GM18526 (cell line): ENCODE measurements around the gene PRRT1B.
A peak's percentile ranks its signal among the peaks of the same experiment; 100 is the strongest.

Experiments used
- POLR2A ChIP-seq: IDR thresholded peaks from 3 replicates; pipeline ENCODE4 v1.6.1; 2011; ENCODE audit not compliant: insufficient read length; ENCODE audit errors: extremely low read depth

Gene PRRT1B

DNA sequence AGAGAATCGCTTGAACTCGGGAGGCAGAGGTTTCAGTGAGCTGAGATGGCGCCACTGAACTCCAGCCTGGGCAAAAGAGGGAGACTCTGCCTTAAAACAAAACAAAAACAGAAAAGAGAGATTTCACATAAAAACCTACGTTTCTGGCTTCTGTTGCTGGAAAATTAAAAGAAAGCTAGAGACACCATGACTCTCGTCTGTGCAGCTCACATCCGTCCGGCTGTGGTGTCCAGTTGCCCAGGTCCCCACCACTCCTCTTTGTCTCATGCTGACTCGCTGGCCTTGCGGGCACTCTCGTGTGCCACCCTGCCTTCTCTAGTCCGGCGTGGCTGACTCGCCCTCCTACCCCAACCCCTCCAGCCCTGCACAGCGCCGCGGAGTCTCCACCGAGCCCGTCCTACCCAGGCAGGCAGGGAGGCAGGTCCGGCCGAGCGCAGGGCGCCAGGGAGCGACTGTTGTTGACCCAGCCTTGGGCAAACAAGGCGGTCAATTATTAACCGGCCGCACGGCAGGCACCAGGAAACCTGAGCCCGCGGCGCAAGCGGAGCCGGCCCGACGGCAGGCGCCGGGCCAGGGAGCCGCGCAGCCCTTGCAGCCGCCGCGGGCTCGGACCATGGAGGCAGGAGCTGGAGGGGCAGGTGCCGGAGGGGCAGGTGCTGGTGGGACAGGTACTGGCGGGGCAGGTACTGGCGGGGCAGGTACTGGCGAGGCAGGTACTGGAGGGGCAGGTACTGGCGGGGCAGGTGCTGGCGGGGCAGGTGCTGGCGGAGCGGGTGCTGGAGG, at the start of gene PRRT1B:
TSS of gene PRRT1B (plus strand) at position 521 of the 783 bp plus-strand sequence. CDS start at position 614, 93 bp downstream.
- TF ChIP-seq POLR2A: no peak

DNA sequence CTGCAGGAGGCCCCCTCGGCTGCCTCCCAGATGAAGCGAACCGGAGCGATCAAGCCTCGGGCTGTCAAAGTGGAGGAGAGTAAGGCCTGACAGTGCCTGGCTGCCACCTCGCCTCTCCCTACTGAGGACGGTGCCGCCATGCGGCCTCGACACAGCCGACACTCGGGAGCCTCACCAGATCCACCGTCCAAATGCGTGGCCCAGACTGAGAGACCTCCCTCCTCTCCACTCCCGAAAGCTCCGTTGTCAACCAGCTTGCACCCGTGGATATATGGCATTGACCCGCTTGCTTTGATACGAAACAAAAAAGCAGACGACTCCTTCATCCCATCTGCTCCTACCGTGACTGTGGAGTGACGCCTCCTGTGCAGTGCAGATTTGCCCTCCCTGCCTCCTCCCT, 49.5 kb upstream of the PRRT1B start:
- TF ChIP-seq POLR2A: no peak

DNA sequence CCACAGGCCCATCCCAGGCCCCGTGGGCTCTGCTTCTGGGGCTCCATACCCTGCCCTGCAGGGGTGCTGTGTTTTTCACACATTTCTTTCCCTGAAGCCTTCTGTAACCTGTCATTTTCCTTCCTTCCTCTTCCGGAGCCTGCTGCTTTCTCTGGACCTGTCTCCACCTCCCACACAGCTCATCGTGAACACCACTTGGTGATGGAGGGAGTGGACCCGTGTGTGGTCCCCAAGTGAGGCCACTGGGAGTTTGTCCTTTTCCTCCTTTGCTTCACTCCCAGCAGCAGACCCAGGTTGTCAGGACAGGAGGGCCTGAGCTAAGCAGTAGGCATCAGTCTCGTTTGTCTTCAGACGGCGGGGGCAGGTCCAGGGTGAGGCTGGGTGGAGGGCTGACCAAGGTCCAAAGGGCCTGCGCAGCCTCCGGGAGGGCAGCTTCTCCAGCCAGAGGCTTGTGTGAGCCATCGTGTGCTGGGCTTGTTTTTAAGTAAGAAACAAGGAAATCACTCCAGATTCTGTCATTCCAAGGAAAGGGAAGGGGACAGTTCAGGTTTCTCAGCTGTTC, 48.4 kb upstream of the PRRT1B start:
- TF ChIP-seq POLR2A: no peak

DNA sequence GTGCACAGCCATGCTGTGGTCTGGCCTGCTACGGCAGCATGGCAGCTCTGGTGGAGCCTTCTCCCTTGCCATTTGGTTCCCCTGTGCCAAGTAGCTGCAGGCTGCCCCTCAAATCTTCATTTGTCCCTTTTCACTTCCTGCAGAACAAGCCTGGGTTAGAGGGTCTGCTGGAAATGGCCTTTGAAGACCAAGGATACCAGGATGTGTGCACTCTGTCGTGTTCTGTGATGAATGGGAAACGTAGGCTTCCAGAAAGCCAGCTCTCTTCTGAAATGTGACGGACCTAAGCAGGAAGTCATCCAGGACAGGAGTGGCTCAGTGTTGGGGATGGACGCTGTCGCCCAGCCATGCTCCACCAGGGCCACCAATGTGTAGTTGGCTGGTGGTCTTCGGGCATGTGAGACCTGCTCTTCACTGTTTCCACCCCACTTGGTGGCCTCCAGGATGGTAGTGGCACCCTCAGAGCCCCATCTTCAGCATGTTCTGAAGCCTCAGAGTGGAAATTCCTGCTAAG, 46.0 kb upstream of the PRRT1B start:
- TF ChIP-seq POLR2A: no peak

DNA sequence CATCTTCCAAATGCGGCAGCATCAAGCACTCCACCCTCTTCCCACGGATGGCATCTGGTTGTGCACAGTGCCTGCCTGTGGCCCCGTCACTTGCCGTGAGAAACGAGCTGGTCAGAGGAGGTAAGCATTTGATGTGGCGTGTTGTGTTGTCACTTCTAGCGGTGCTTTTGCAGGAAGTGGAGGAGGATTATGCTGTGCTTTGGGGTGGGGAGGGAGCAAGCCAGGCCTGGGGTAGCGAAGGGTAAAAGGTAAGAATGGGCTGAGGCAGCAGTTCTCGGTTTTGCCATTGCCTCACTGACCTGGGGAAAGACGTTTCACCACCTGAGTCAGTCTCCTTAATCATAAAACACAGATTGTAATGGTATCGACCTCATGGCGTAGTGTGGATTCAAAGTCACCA, 44.9 kb upstream of the PRRT1B start:
- TF ChIP-seq POLR2A: no peak

DNA sequence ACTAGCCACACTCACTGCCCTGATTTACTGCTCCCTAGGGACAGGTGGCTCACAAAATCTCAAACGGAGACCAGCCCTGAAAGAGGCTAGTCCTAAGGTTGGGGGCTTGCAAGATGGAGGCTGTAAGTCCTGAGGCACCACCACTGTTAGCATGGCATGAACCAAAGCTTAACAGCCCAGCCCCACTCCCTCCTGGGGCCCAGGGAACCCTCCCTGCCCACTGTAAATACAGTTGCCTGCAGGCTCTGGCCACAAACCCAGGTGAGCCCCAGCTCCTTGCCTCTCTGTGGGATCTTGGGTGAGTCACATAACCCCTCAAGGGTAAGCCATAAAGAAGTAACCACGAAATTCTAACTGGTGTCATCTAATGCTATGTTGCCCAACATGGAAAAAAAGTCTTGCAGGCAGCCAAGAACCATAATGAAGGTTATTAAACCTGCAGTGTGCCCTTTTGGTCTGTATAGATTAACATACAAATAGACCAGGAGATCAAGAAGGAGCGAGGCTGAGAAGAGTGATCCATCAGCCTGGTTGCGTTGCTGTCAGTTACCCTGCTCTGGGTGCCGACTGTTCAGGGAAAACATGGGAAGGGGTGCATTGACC, 44.3 kb upstream of the PRRT1B start:
- TF ChIP-seq POLR2A: no peak

DNA sequence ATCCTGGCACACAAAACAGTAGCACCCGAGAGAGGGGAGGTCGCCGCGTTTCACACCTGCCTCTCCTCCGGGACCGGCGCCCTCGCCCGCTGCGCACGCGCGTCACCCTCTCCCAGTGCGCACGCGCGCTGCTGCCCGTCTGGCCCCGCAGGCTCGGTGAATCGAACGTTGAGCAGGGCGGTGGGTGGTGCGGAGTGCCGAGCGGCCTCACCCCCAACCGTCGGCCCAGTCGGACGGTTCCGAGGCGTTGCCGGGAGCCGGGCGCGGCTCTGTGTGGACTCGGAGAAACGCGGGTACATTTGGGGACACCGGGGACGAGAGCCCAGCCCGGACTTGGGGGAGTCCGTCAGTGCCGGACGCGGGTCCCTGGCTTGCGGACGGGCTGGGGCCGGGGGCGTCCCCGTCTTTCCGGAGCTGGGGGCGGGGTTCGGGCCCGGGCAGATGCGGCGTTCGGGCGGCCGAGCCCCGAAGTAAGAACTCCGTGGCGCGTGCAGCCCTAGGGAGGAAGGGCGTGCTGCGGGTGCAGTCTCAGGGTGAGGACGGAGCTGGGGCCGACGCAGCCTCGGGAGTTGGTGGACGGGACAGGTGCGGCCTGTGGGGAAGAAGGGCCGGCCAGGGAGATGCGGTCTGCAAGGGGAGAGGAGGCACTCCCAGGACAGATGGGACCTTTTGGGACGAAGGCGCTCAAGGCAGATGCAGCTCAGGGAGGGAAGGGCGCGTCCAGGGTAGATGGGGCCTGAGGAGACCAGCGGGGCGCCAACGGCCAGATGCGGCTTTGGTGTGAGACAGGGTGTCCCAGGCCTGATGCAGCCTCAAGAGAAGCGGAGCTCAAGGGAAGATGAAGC, 42.3 kb upstream of the PRRT1B start, which contains the start of gene POMT1:
TSS of gene POMT1 (plus strand) at position 138 of the 845 bp plus-strand sequence. CDS start 1,301 bp downstream, outside the sequence.
- peak; percentile 54 for TF ChIP-seq POLR2A

DNA sequence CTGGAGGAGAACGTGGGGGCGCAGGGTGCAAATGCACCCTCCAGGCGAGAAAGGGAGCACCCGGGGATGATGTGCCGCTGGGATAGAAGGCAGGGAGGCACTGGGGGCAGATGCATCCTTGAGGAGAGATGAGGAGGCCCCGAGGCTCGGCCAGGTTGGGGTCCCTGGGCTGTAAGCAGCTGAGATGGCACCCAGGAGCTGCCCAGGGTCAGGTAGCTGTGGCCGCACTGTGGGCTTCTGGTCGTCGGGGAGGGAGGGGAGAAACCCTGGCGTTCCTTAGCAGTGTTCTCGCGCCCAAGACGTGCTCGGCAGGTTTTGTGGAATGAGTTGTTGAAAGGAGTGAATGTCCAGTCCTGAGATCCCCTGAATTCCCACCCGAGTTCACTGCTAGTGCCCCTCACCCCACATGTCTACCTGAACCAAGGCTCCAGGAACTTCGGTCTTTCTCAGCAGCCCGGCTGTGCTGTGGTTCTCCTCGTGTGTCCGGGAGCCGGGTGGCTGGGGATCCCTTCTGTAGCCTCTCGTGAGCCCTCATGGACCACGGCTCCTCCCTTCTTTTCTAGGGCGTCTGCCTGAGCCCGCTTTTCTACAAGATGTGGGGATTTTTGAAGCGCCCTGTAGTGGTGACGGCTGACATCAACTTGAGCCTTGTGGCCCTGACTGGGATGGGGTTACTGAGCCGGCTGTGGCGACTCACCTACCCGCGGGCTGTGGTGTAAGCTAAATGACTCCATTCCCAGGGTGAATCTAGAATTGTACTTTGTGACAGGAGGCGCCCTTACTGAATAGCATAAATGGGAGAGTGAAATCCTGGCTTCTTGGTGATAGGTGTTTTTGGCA, 41.5 kb upstream of the PRRT1B start:
- no peak for TF ChIP-seq POLR2A

DNA sequence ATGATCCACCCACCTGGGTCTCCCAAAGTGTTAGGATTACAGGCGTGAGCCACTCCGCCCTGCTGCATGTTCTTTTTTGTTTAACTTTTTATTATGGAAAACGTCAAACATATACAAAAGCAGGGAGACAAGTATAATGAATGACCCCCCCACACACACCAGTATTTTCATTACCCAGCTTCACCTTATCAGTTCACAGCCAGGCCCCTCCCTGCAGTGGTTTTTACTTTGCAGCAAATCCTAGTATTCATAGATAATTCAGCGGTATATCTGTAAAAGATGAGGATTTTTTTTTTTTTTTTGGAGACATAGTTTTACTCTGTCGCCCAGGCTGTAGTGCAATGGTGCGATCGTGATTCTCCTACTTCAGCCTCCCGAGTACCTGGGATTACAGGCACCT, 40.3 kb upstream of the PRRT1B start:
- no peak for TF ChIP-seq POLR2A

DNA sequence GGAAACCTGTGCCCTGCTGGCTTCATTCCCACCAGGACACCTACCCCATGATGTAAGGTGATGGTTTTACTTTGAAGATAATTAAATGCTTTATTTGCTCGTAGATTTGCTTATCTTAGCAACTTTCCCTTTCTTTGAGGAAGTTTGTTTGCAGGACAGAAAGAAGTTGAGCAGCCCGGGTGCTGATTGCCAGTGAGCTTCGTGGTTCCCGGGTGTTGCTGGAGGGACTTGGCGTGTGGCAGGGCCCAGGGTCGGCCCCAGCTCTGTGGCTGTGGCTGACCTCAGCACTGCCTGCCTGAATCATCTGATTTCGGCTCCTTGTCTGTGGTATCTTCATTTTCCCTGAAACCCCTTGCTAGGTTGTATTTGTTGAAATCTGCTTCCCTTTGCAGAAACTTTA, 33.9 kb upstream of the PRRT1B start:
- no peak for TF ChIP-seq POLR2A

DNA sequence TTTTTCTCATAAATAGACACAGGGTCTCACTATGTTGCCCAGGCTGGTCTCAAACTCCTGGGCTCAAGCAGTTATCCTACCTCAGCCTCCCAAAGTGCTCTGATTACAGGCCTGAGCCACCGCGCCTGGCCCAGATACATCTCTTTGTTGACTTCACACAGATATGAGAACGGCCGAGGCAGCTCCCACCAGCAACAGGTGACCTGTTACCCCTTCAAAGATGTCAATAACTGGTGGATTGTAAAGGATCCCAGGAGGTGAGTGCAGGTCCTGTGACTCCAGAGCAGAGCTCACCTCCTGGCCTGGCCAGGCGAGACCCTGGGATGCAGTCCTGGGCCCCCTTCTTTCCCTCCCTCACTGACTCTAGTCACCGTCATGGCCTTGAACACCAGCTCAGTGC, 33.4 kb upstream of the PRRT1B start:
- TF ChIP-seq POLR2A: no peak

DNA sequence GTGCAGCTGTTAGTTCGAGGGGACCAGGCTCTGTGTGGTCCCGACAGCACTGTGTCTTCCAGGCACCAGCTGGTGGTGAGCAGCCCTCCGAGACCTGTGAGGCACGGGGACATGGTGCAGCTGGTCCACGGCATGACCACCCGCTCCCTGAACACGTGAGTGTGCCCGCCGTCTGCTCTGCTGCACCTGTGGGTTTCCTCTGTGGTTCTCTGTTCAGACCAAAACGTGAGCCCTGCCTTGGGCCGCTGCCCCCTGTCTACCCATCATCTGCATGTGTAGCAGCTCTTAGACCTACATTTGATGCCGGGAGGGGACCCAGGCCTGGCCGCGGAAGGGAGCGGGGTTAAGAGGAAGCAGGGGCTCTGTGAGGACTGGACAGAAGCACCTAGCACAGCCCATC, 32.1 kb upstream of the PRRT1B start:
- no peak for TF ChIP-seq POLR2A

DNA sequence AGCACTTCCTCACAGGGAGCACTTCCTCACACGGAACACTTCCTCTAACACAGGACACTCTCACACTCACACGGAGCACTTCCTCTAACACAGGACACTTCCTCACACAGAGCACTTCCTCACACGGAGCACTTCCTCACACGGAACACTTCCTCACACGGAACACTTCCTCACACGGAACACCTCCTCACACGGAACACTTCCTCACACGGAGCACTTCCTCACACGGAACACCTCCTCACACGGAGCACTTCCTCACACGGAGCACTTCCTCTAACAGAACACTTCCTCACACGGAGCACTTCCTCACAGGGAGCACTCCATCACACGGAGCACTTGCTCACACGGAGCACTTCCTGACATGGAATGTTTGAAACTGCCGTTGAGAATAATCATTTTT, 29.2 kb upstream of the PRRT1B start:
- no peak for TF ChIP-seq POLR2A

DNA sequence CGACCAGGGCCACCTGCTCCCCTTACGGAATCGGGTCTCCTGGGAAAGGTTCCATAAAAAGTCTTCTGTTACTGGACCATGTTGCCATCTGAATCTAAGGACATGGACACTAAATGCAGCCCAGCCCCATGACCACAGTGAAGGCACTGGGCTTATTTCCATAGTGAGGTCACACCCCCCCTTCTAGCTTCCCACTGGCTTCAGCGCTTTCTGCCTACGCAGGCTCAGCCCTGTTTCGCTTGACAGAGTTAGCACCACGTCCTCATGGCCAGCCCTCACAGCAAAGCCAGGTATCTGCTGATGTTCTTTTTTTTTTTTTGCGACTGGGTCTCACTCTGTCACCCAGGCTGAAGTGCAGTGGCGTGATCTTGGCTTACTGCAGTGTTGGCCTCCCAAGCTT, 28.4 kb upstream of the PRRT1B start:
- no peak for TF ChIP-seq POLR2A
